ENCODE data around the gene BRCA2. TPM values are rescaled to one million over a fixed set of nuclear protein-coding genes. Genes with fewer than 3 reads are reported as not detected.

BRCA2 gene
- 16.7 and 18.9 TPM in 2 replicates for total RNA-seq

- Mint-ChIP-seq H3K36me3 (ENCODE audit: low read depth) (peaks cover 14% of the 10 kb centered on the region), H3K4me1 (ENCODE audit: low read depth) (peaks cover 48% of the 10 kb centered on the region), H3K27ac (peak within 1 kb of the TSS; percentile 100), H3K4me3 (peak within 1 kb of the TSS; percentile 96), H3K9me3 (no peaks in the 10 kb centered on the region), H3K27me3 (ENCODE audit: insufficient read depth) (no peaks in the 10 kb centered on the region)
- intact Hi-C loops (cut with micrococcal nuclease): loop anchor here (1.0 to 10.0 kb wide), 11 partner anchors 15 to 1509 kb away; partner anchors contain the start of genes FRY, N4BP2L2 and PDS5B
- peak; percentile 86 for DNase-seq (ENCODE audit: low spot score)
Measured at GRCh38 chr13:32315238-32316027, at the start of gene BRCA2, which contains the start of gene ZAR1L. BRCA2 (plus strand) TSS chr13:32315508; CDS start chr13:32316461, 953 bp downstream. ZAR1L (minus strand) TSS chr13:32315363; CDS start chr13:32311925, 3,438 bp downstream.

- DNase-seq (ENCODE audit: low spot score): no peak
- intact Hi-C loops (cut with micrococcal nuclease): no loop called here
- Mint-ChIP-seq H3K4me1 (ENCODE audit: low read depth) (no peaks in the 10 kb centered on the region), H3K27me3 (ENCODE audit: insufficient read depth) (no peaks in the 10 kb centered on the region), H3K27ac (no peak overlapping the region), H3K9me3 (no peaks in the 10 kb centered on the region), H3K4me3 (no peak overlapping the region), H3K36me3 (ENCODE audit: low read depth) (peaks cover 2% of the 10 kb centered on the region)
Measured at GRCh38 chr13:32265726-32266125, 49.6 kb upstream of the BRCA2 start.

GRCh38 chr13:32266130-32266529 is 49.2 kb upstream of the BRCA2 start:
- H3K4me3 Mint-ChIP-seq: no peak overlapping the region
- no peak overlapping the region for H3K27ac Mint-ChIP-seq
- H3K4me1 Mint-ChIP-seq (ENCODE audit: low read depth): no peaks in the 10 kb centered on the region
- peaks cover 2% of the 10 kb centered on the region for H3K36me3 Mint-ChIP-seq (ENCODE audit: low read depth)
- intact Hi-C loops (cut with micrococcal nuclease): no loop called here
- no peak for DNase-seq (ENCODE audit: low spot score)
- no peaks in the 10 kb centered on the region for H3K9me3 Mint-ChIP-seq
- H3K27me3 Mint-ChIP-seq (ENCODE audit: insufficient read depth): no peaks in the 10 kb centered on the region

- Mint-ChIP-seq H3K4me1 (ENCODE audit: low read depth) (peaks cover 9% of the 10 kb centered on the region), H3K27ac (no peak overlapping the region), H3K27me3 (ENCODE audit: insufficient read depth) (no peaks in the 10 kb centered on the region), H3K4me3 (no peak overlapping the region), H3K36me3 (ENCODE audit: low read depth) (peaks cover 5% of the 10 kb centered on the region), H3K9me3 (no peaks in the 10 kb centered on the region)
- intact Hi-C loops (cut with micrococcal nuclease): loop anchor here (1.0 kb wide), 1 partner anchor 42 kb away; no protein-coding TSS in a partner anchor
- peak; percentile 10 for DNase-seq (ENCODE audit: low spot score)
Measured at GRCh38 chr13:32267836-32268439, 47.4 kb upstream of the BRCA2 start.

- Mint-ChIP-seq H3K4me1 (ENCODE audit: low read depth) (peaks cover 9% of the 10 kb centered on the region), H3K27ac (peak overlapping the region; percentile 26), H3K27me3 (ENCODE audit: insufficient read depth) (no peaks in the 10 kb centered on the region), H3K4me3 (no peak overlapping the region), H3K36me3 (ENCODE audit: low read depth) (peaks cover 2% of the 10 kb centered on the region), H3K9me3 (no peaks in the 10 kb centered on the region)
- intact Hi-C loops (cut with micrococcal nuclease): no loop called here
- DNase-seq (ENCODE audit: low spot score): no peak
Measured at GRCh38 chr13:32272021-32272683, 43.2 kb upstream of the BRCA2 start.

GRCh38 chr13:32277839-32278238 is 37.5 kb upstream of the BRCA2 start:
- peaks cover 2% of the 10 kb centered on the region for H3K36me3 Mint-ChIP-seq (ENCODE audit: low read depth)
- H3K4me3 Mint-ChIP-seq: no peak overlapping the region
- no peaks in the 10 kb centered on the region for H3K27me3 Mint-ChIP-seq (ENCODE audit: insufficient read depth)
- H3K27ac Mint-ChIP-seq: no peak overlapping the region
- H3K9me3 Mint-ChIP-seq: no peaks in the 10 kb centered on the region
- intact Hi-C loops (cut with micrococcal nuclease): loop anchor here (1.0 kb wide), 1 partner anchor 19 kb away; no protein-coding TSS in a partner anchor
- H3K4me1 Mint-ChIP-seq (ENCODE audit: low read depth): peaks cover 5% of the 10 kb centered on the region
- DNase-seq (ENCODE audit: low spot score): no peak

GRCh38 chr13:32278426-32278825 is 36.9 kb upstream of the BRCA2 start:
- Mint-ChIP-seq H3K27ac (no peak overlapping the region), H3K27me3 (ENCODE audit: insufficient read depth) (no peaks in the 10 kb centered on the region), H3K4me1 (ENCODE audit: low read depth) (peaks cover 5% of the 10 kb centered on the region), H3K9me3 (no peaks in the 10 kb centered on the region), H3K36me3 (ENCODE audit: low read depth) (peaks cover 2% of the 10 kb centered on the region), H3K4me3 (no peak overlapping the region)
- intact Hi-C loops (cut with micrococcal nuclease): loop anchor here (1.0 kb wide), 1 partner anchor 19 kb away; no protein-coding TSS in a partner anchor
- no peak for DNase-seq (ENCODE audit: low spot score)

GRCh38 chr13:32281096-32281495 is 34.2 kb upstream of the BRCA2 start:
- no peaks in the 10 kb centered on the region for H3K9me3 Mint-ChIP-seq
- H3K4me1 Mint-ChIP-seq (ENCODE audit: low read depth): peaks cover 5% of the 10 kb centered on the region
- DNase-seq (ENCODE audit: low spot score): no peak
- H3K27me3 Mint-ChIP-seq (ENCODE audit: insufficient read depth): peaks cover 4% of the 10 kb centered on the region
- H3K27ac Mint-ChIP-seq: no peak overlapping the region
- H3K4me3 Mint-ChIP-seq: no peak overlapping the region
- intact Hi-C loops (cut with micrococcal nuclease): no loop called here
- peaks cover 2% of the 10 kb centered on the region for H3K36me3 Mint-ChIP-seq (ENCODE audit: low read depth)

GRCh38 chr13:32282096-32282711 is 33.1 kb upstream of the BRCA2 start:
- no peak for DNase-seq (ENCODE audit: low spot score)
- intact Hi-C loops (cut with micrococcal nuclease): no loop called here
- no peak overlapping the region for H3K27ac Mint-ChIP-seq
- no peak overlapping the region for H3K4me3 Mint-ChIP-seq
- peaks cover 5% of the 10 kb centered on the region for H3K4me1 Mint-ChIP-seq (ENCODE audit: low read depth)
- peaks cover 2% of the 10 kb centered on the region for H3K36me3 Mint-ChIP-seq (ENCODE audit: low read depth)
- H3K9me3 Mint-ChIP-seq: no peaks in the 10 kb centered on the region
- peaks cover 4% of the 10 kb centered on the region for H3K27me3 Mint-ChIP-seq (ENCODE audit: insufficient read depth)

GRCh38 chr13:32284927-32285632 is 30.2 kb upstream of the BRCA2 start:
- no peaks in the 10 kb centered on the region for H3K9me3 Mint-ChIP-seq
- H3K27ac Mint-ChIP-seq: no peak overlapping the region
- intact Hi-C loops (cut with micrococcal nuclease): no loop called here
- peaks cover 4% of the 10 kb centered on the region for H3K27me3 Mint-ChIP-seq (ENCODE audit: insufficient read depth)
- no peak overlapping the region for H3K4me3 Mint-ChIP-seq
- no peaks in the 10 kb centered on the region for H3K4me1 Mint-ChIP-seq (ENCODE audit: low read depth)
- peaks cover 2% of the 10 kb centered on the region for H3K36me3 Mint-ChIP-seq (ENCODE audit: low read depth)
- DNase-seq (ENCODE audit: low spot score): no peak

GRCh38 chr13:32285633-32285965 is 29.7 kb upstream of the BRCA2 start:
- no peaks in the 10 kb centered on the region for H3K9me3 Mint-ChIP-seq

GRCh38 chr13:32297206-32297605 is 18.1 kb upstream of the BRCA2 start:
- no peaks in the 10 kb centered on the region for H3K9me3 Mint-ChIP-seq
- no peak for DNase-seq (ENCODE audit: low spot score)
- H3K27ac Mint-ChIP-seq: no peak overlapping the region
- H3K4me3 Mint-ChIP-seq: no peak overlapping the region
- intact Hi-C loops (cut with micrococcal nuclease): loop anchor here (1.0 kb wide), 1 partner anchor 19 kb away; no protein-coding TSS in a partner anchor
- H3K36me3 Mint-ChIP-seq (ENCODE audit: low read depth): peaks cover under 1% of the 10 kb centered on the region
- peaks cover 17% of the 10 kb centered on the region for H3K27me3 Mint-ChIP-seq (ENCODE audit: insufficient read depth)
- peaks cover 18% of the 10 kb centered on the region for H3K4me1 Mint-ChIP-seq (ENCODE audit: low read depth)

More at GRCh38 chr13:32285633-32285965, 29.7 kb upstream of the BRCA2 start:
- H3K4me3 Mint-ChIP-seq: no peak overlapping the region
- H3K4me1 Mint-ChIP-seq (ENCODE audit: low read depth): no peaks in the 10 kb centered on the region
- intact Hi-C loops (cut with micrococcal nuclease): no loop called here
- peaks cover 2% of the 10 kb centered on the region for H3K36me3 Mint-ChIP-seq (ENCODE audit: low read depth)
- H3K27me3 Mint-ChIP-seq (ENCODE audit: insufficient read depth): peaks cover 4% of the 10 kb centered on the region
- no peak for DNase-seq (ENCODE audit: low spot score)
- H3K27ac Mint-ChIP-seq: no peak overlapping the region
